Endothelial cell of umbilical vein (primary cell): Measurements from ENCODE around the gene PLAC1. TPM values are rescaled to one million over a fixed set of nuclear protein-coding genes. Genes with fewer than 3 reads are reported as not detected.

ENCODE experiments used
- BruUV-seq: library from RNA; stranded (reverse); fragments of 400-500 nt; replicated peaks from 2 replicates; lab custom pipeline; 2021; lab: Mats Ljungman, UMichigan
- CTCF ChIA-PET: fragments of 300-600, 350-600 bp; sonication (Branson Sonifier 250); formaldehyde crosslinking; loops from one replicate; lab custom pipeline; 2021; ENCODE audit warnings: antibody characterized with exemption, inconsistent platforms; lab: Charles Lee
- POLR2A ChIA-PET: fragments of 300-600, 350-600 bp; sonication (Branson Sonifier 250); formaldehyde crosslinking; loops from one replicate; lab custom pipeline; 2021; ENCODE audit warnings: antibody characterized with exemption, inconsistent platforms; lab: Charles Lee
- DNase-seq: peaks from one replicate; pipeline ENCODE4 v3.0.0-alpha.2; 2011; ENCODE audit warnings: low read depth, low spot score
- FAIRE-seq: peaks from 2 replicates; lab custom pipeline; 2011; peaks lifted over from hg19 to GRCh38; lab: Jason Lieb, UNC
- H2AFZ ChIP-seq: 2 replicates; pipeline ENCODE4 v1.6.0; 2012; ENCODE audit warnings: low read depth, low read length, control low read depth, inconsistent platforms
- H3K27ac ChIP-seq: 2 replicates; pipeline ENCODE4 v1.5.1; 2011; ENCODE audit warnings: low read depth, mild to moderate bottlenecking, control low read depth, low read length, moderate library complexity; ENCODE audit not compliant: insufficient read depth
- H3K27me3 ChIP-seq, 2 experiments: 2 replicates each; pipeline versions ENCODE4 v1.6.0 to v1.6.1; 2011; ENCODE audit warnings: low read length in 2 of 2, mixed read lengths in 1 of 2; ENCODE audit not compliant: control insufficient read depth in 2 of 2, insufficient read depth in 2 of 2
- H3K36me3 ChIP-seq, 2 experiments: 2 replicates in 1 of 2; 3 replicates in 1 of 2; pipeline ENCODE4 v1.5.1; 2011; ENCODE audit warnings: low read length in 2 of 2, mild to moderate bottlenecking in 1 of 2, moderate library complexity in 1 of 2; ENCODE audit not compliant: control insufficient read depth in 2 of 2, insufficient read depth in 2 of 2; ENCODE audit errors: extremely low read depth in 1 of 2
- H3K4me1 ChIP-seq: 3 replicates; pipeline ENCODE4 v1.5.1; 2011; ENCODE audit warnings: mild to moderate bottlenecking, low read length; ENCODE audit not compliant: control insufficient read depth, insufficient read depth; ENCODE audit errors: extremely low read depth
- H3K4me2 ChIP-seq: 2 replicates; pipeline ENCODE4 v1.6.1; 2011; ENCODE audit warnings: low read length, control low read depth, mixed read lengths; ENCODE audit not compliant: insufficient read depth
- H3K4me3 ChIP-seq, 3 experiments: fragments of 200-600 bp in 1 of 3; sonication (generic), shearing (Covaris generic) in 1 of 3; replicated peaks in 1 of 3; 2 replicates each; pipeline ENCODE4 v1.5.1; 2011 to 2016; ENCODE audit warnings: control low read depth in 3 of 3, low read length in 3 of 3, mild to moderate bottlenecking in 2 of 3, inconsistent platforms in 1 of 3, low read depth in 1 of 3, moderate library complexity in 1 of 3; ENCODE audit not compliant: insufficient read depth in 1 of 3
- H3K79me2 ChIP-seq: 2 replicates; pipeline ENCODE4 v1.6.0; 2012; ENCODE audit warnings: low read length, inconsistent platforms; ENCODE audit not compliant: control insufficient read depth, insufficient read depth
- H3K9ac ChIP-seq: replicated peaks from 2 replicates; pipeline ENCODE3; 2011; ENCODE audit warnings: low read length, control low read depth; ENCODE audit not compliant: insufficient read depth; ENCODE audit errors: extremely low read depth
- H3K9me1 ChIP-seq: replicated peaks from 3 replicates; pipeline ENCODE4 v1.6.0; 2011; ENCODE audit warnings: mild to moderate bottlenecking, low read length; ENCODE audit not compliant: control insufficient read depth, insufficient read depth; ENCODE audit errors: extremely low read depth
- H3K9me3 ChIP-seq: replicated peaks from 2 replicates; pipeline ENCODE4 v1.5.1; 2012; ENCODE audit warnings: low read length, inconsistent platforms; ENCODE audit not compliant: control insufficient read depth, insufficient read depth
- H4K20me1 ChIP-seq: replicated peaks from 2 replicates; pipeline ENCODE3; 2011; ENCODE audit warnings: mild to moderate bottlenecking, low read length; ENCODE audit not compliant: control insufficient read depth, insufficient read depth; ENCODE audit errors: extremely low read depth
- FOS ChIP-seq: IDR thresholded peaks from 2 replicates; pipeline ENCODE4 v1.6.1; 2011; ENCODE audit warnings: mild to moderate bottlenecking, low read length, moderate library complexity, borderline replicate concordance; ENCODE audit not compliant: insufficient read depth
- JUN ChIP-seq: IDR thresholded peaks from 2 replicates; pipeline ENCODE4 v1.6.1; 2011; ENCODE audit warnings: borderline replicate concordance, low read depth; ENCODE audit not compliant: insufficient read length, insufficient read depth
- MYC ChIP-seq: IDR thresholded peaks from one replicate; pipeline ENCODE4 v1.6.1; 2011; ENCODE audit warnings: mild to moderate bottlenecking, low read depth, low read length
- POLR2A ChIP-seq: IDR thresholded peaks from 2 replicates; pipeline ENCODE4 v1.6.1; 2012; ENCODE audit warnings: low read depth, mild to moderate bottlenecking, control low read depth, low read length
- dilution Hi-C: fragments of 300-500 bp; cut with MboI; formaldehyde crosslinking; loops from one replicate; pipeline ENCODE4 v1.15.0; 2019; ENCODE audit warnings: low sequenced_read_pairs; ENCODE audit not compliant: extremely low pct_ligation_motif_present
- intact Hi-C: fragments of 100-400 bp; cut with micrococcal nuclease; formaldehyde crosslinking; loops from one replicate; pipeline ENCODE4 v1.10.0; 2022
- polyA plus RNA-seq, 4 experiments: library from polyadenylated mRNA; depleted of rRNA in 3 of 4; stranded (reverse) in 3 of 4; unstranded in 1 of 4; fragments of >200 nt; gene quantifications; 2 replicates each; pipeline versions ENCODE4 v1.2.1 to v1.2.3, GENCODE V29; 2011 to 2012; ENCODE audit warnings: missing spikeins in 1 of 4
- total RNA-seq: library from RNA; stranded (reverse); gene quantifications from 2 replicates; pipeline ENCODE4 v1.2.3, GENCODE V29; 2021

The PLAC1 gene
- total and polyA plus RNA-seq, 2 donors (not counting 3 experiments of a cell fraction or from before 2014, with no cell fraction given) = 0.58 to 2.4 TPM

DNA sequence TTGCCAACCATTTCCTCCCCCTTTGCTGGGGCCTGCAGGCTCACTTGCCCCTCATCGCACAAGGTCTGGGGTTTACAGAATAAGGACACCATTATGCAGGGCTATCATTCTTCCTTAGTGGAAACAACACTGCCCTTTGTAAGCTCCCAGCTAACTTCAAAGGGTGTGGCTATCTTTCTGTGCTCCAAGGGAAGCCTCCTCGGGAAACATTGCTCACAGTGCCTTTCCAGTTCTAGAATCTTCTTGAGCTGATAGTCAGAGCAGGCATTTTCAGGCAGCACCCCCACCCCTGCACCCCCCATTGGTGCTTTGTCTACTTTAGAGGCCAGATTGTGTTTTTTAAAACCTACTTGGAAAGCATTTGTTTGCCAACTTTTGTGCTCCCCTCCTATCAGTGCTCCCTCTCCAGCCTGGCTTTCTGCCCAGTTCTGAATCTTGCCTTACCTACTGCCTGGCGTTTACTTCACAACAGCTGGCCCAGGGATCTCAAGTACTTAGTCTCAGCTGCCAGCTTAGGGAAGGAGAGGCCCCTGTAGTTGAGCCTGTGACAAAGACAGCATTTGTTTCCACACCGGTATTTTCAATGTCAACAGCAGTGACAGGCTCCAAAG is 53.5 kb downstream of the PLAC1 start:
- POLR2A ChIA-PET = no interaction called here
- peaks cover 10% of the 10 kb centered on the region for H3K4me1 ChIP-seq
- no peaks in the 10 kb centered on the region for H3K9me1 ChIP-seq
- FAIRE-seq (peak; percentile 78), DNase-seq (peak; percentile 17)
- H3K36me3 ChIP-seq = no peaks in the 10 kb centered on the region
- CTCF ChIA-PET = interaction anchor here (1.2 to 2.2 kb wide), 6 partner anchors 19 to 178 kb away, joined by 3 to 9 read pairs (median 4); no protein-coding TSS in a partner anchor
- intact Hi-C loops (loop anchor here (1.0 to 5.0 kb wide), 2 partner anchors 17 to 117 kb away; no protein-coding TSS in a partner anchor), dilution Hi-C loops (no loop called here)
- no peaks in the 10 kb centered on the region for H4K20me1 ChIP-seq
- no peak for TF ChIP-seq MYC
- no peak overlapping the region for H3K4me2 ChIP-seq
- peak overlapping the region; percentile 15 for H3K27ac ChIP-seq
- H3K4me3 ChIP-seq = no peak overlapping the region
- H3K9ac ChIP-seq = no peak overlapping the region
- BruUV-seq = no TSS peak
- H2AFZ ChIP-seq = peak overlapping the region; percentile 4
- no peaks in the 10 kb centered on the region for H3K79me2 ChIP-seq
- no peaks in the 10 kb centered on the region for H3K27me3 ChIP-seq
- no peaks in the 10 kb centered on the region for H3K9me3 ChIP-seq

- FAIRE-seq = peak; percentile 88
- no peaks in the 10 kb centered on the region for H3K9me3 ChIP-seq
- H2AFZ ChIP-seq = peak overlapping the region; percentile 4
- BruUV-seq = no TSS peak
- no peaks in the 10 kb centered on the region for H3K79me2 ChIP-seq
- intact Hi-C loops (loop anchor here (1.0 to 5.0 kb wide), 2 partner anchors 18 to 118 kb away; no protein-coding TSS in a partner anchor), dilution Hi-C loops (no loop called here)
- peaks cover 10% of the 10 kb centered on the region for H3K4me1 ChIP-seq
- H3K27ac ChIP-seq = peak overlapping the region; percentile 15
- DNase-seq = peak; percentile 12
- no peaks in the 10 kb centered on the region for H4K20me1 ChIP-seq
- H3K36me3 ChIP-seq = no peaks in the 10 kb centered on the region
- H3K9ac ChIP-seq = no peak overlapping the region
- TF ChIP-seq POLR2A (no peak), FOS (peak; percentile 23), JUN (peak; percentile 50)
- no peaks in the 10 kb centered on the region for H3K9me1 ChIP-seq
- no peaks in the 10 kb centered on the region for H3K27me3 ChIP-seq
- no peak overlapping the region for H3K4me3 ChIP-seq
- ChIA-PET POLR2A (interaction anchor here (0.5 kb wide), 1 partner anchor 295 kb away, joined by 4 read pairs; no protein-coding TSS in a partner anchor), CTCF (interaction anchor here (1.2 to 2.2 kb wide), 5 partner anchors 19 to 179 kb away, joined by 3 to 9 read pairs (median 5); no protein-coding TSS in a partner anchor)
- H3K4me2 ChIP-seq = no peak overlapping the region
Measured at GRCh38 chrX:134603806-134604700, 54.2 kb downstream of the PLAC1 start.
